Measurements from ENCODE around the gene CTU1. TPM values are rescaled to one million over a fixed set of nuclear protein-coding genes. Genes with fewer than 3 reads are reported as not detected.

The CTU1 gene
- total and polyA plus RNA-seq, 2 experiments from 2014 or later: 6.7 to 15.9 TPM

DNA sequence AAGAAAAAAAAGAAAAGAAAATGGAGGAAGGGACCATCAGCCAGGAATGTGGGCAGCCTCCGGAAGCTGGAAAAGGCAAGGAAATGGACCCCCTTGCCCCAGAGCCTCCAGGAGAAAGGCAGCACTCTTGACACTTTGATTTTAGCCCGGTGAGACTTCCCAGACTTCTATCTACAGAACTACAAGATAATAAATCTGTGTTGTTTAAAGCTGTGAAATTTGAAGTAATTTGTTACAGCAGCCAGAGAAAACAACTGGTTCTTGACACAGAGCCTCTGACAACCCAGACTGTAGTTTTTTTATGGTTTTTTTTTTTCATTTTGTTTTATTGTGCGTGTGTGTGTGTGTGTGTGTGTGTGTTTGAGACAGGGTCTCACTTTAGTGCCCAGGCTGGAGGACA is 7.6 kb downstream of the CTU1 start:
- no peak for DNase-seq (ENCODE audit: low spot score)
- H3K4me1 ChIP-seq (ENCODE audit: insufficient read depth): no peaks in the 10 kb centered on the region
- no peak overlapping the region for H3K27ac ChIP-seq
- TF ChIP-seq EZH2 (IDR thresholded peaks at IDR 0.05; ENCODE audit: borderline replicate concordance) (no peak), EZH2phosphoT487 (IDR thresholded peaks at IDR 0.05; ENCODE audit: low read depth, severe bottlenecking, unreplicated experiment) (no peak)
- TF ChIP-seq, protein P1, sequence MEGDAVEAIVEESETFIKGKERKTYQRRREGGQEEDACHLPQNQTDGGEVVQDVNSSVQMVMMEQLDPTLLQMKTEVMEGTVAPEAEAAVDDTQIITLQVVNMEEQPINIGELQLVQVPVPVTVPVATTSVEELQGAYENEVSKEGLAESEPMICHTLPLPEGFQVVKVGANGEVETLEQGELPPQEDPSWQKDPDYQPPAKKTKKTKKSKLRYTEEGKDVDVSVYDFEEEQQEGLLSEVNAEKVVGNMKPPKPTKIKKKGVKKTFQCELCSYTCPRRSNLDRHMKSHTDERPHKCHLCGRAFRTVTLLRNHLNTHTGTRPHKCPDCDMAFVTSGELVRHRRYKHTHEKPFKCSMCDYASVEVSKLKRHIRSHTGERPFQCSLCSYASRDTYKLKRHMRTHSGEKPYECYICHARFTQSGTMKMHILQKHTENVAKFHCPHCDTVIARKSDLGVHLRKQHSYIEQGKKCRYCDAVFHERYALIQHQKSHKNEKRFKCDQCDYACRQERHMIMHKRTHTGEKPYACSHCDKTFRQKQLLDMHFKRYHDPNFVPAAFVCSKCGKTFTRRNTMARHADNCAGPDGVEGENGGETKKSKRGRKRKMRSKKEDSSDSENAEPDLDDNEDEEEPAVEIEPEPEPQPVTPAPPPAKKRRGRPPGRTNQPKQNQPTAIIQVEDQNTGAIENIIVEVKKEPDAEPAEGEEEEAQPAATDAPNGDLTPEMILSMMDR (IDR thresholded peaks at IDR 0.05; ENCODE audit: poor library complexity): no peak
- 56% methylated on average over 3 of the region's 3 CpGs for WGBS (ENCODE audit: low lambda C conversion rate, missing lambda C conversion rate)
- no peaks in the 10 kb centered on the region for H3K9me3 ChIP-seq (ENCODE audit: low read depth)
- H3K27me3 ChIP-seq: no peaks in the 10 kb centered on the region
- H3K4me2 ChIP-seq: no peak overlapping the region
- H3K4me3 ChIP-seq: no peak overlapping the region
- peaks cover 3% of the 10 kb centered on the region for H4K20me1 ChIP-seq (ENCODE audit: insufficient read depth, poor library complexity, severe bottlenecking)
- peaks cover 2% of the 10 kb centered on the region for H3K79me2 ChIP-seq
- no peaks in the 10 kb centered on the region for H3K9me2 ChIP-seq (replicated peaks; ENCODE audit: insufficient read depth)
- peaks cover 4% of the 10 kb centered on the region for H3K36me3 ChIP-seq (replicated peaks; ENCODE audit: insufficient read depth, low read depth)
- no peak overlapping the region for H2AFZ ChIP-seq

DNA sequence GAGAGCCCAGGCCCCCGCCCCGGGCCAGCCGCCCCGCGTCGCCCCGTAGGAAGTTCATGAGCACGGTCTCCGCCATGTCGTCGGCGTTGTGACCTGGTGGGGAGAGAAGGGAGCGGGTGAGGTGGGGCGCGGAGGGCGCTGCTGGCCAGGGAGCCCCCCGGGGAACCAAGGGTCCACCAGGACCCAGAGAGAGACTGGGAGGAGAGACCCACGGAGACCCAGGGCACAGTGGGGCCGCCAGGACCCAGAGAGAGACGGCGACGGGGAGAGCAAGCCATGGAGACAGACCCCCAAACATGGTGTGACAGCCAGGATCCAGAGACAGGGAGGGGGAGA is 9.2 kb downstream of the CTU1 start:
- no peak overlapping the region for H3K4me3 ChIP-seq
- 80% methylated on average over 10 of the region's 22 CpGs for WGBS (ENCODE audit: low lambda C conversion rate, missing lambda C conversion rate)
- H3K27me3 ChIP-seq: no peaks in the 10 kb centered on the region
- H3K4me2 ChIP-seq: no peak overlapping the region
- no peak overlapping the region for H2AFZ ChIP-seq
- DNase-seq (ENCODE audit: low spot score): no peak
- H3K9me2 ChIP-seq (replicated peaks; ENCODE audit: insufficient read depth): no peaks in the 10 kb centered on the region
- TF ChIP-seq, protein P1 (IDR thresholded peaks at IDR 0.05; ENCODE audit: poor library complexity): no peak
- TF ChIP-seq EZH2 (IDR thresholded peaks at IDR 0.05; ENCODE audit: borderline replicate concordance): no peak
- no peak for TF ChIP-seq EZH2phosphoT487 (IDR thresholded peaks at IDR 0.05; ENCODE audit: low read depth, severe bottlenecking, unreplicated experiment)
- no peaks in the 10 kb centered on the region for H3K4me1 ChIP-seq (ENCODE audit: insufficient read depth)
- H3K36me3 ChIP-seq (replicated peaks; ENCODE audit: insufficient read depth, low read depth): peaks cover 4% of the 10 kb centered on the region
- H3K9me3 ChIP-seq (ENCODE audit: low read depth): no peaks in the 10 kb centered on the region
- peaks cover 3% of the 10 kb centered on the region for H4K20me1 ChIP-seq (ENCODE audit: insufficient read depth, poor library complexity, severe bottlenecking)
- H3K79me2 ChIP-seq: peaks cover 2% of the 10 kb centered on the region
- no peak overlapping the region for H3K27ac ChIP-seq

DNA sequence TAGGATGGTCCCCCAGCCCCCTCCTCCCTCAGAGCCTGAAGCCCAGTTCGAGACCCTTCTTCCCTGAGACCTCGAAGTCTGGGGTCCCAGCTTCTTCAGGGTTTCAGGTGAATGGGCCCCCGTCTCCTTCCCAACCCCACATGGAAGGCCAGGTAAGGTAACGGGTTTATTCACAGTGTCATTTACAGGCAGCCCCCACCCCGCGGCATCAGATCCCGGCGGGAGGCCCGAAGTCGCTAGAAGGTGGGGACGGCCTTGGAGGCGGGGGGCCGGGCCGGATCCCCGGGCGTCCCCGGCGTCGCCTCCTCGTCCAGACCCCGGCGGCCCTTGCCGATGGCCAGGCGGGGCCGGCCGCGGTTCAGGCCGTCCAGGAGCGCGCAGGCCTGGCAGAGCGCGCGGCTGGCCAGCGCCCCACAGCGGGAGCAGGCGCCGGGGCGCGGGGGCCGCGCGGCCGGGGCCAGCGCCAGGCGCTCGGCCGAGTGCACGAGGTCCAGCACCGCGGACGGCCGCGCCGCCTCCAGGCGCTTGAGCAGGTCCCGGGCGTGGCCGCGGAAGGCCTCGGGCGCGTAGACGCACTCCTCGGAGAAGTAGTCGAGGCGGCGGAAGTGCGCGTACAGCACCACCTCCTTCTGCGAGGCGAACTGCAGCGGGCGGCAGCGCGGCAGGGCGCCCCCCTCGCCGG is 9.7 kb downstream of the CTU1 start:
- H4K20me1 ChIP-seq (ENCODE audit: insufficient read depth, poor library complexity, severe bottlenecking): peaks cover 3% of the 10 kb centered on the region
- TF ChIP-seq EZH2phosphoT487 (IDR thresholded peaks at IDR 0.05; ENCODE audit: low read depth, severe bottlenecking, unreplicated experiment) (no peak), EZH2 (IDR thresholded peaks at IDR 0.05; ENCODE audit: borderline replicate concordance) (no peak)
- TF ChIP-seq, protein P1 (IDR thresholded peaks at IDR 0.05; ENCODE audit: poor library complexity): no peak

More for the DNA sequence above, 9.7 kb downstream of the CTU1 start:
- no peaks in the 10 kb centered on the region for H3K4me1 ChIP-seq (ENCODE audit: insufficient read depth)
- H3K9me3 ChIP-seq (ENCODE audit: low read depth): no peaks in the 10 kb centered on the region
- peaks cover 4% of the 10 kb centered on the region for H3K36me3 ChIP-seq (replicated peaks; ENCODE audit: insufficient read depth, low read depth)
- no peak overlapping the region for H3K4me3 ChIP-seq
- H3K4me2 ChIP-seq: no peak overlapping the region
- no peaks in the 10 kb centered on the region for H3K27me3 ChIP-seq
- peaks cover 2% of the 10 kb centered on the region for H3K79me2 ChIP-seq
- H3K9me2 ChIP-seq (replicated peaks; ENCODE audit: insufficient read depth): no peaks in the 10 kb centered on the region
- WGBS (ENCODE audit: low lambda C conversion rate, missing lambda C conversion rate): 80% methylated on average over 56 of the region's 78 CpGs
- H2AFZ ChIP-seq: no peak overlapping the region
- no peak overlapping the region for H3K27ac ChIP-seq
- peak; percentile 34 for DNase-seq (ENCODE audit: low spot score)
